ENCODE measurements around the gene MYG1. TPM values are rescaled to one million over a fixed set of nuclear protein-coding genes. Genes with fewer than 3 reads are reported as not detected.

Gene MYG1
- total and polyA plus RNA-seq, 2 of the 13 experiments (the other 11 are each of a cell fraction or from before 2014, with no cell fraction given): 38.6 to 58.0 TPM

DNA sequence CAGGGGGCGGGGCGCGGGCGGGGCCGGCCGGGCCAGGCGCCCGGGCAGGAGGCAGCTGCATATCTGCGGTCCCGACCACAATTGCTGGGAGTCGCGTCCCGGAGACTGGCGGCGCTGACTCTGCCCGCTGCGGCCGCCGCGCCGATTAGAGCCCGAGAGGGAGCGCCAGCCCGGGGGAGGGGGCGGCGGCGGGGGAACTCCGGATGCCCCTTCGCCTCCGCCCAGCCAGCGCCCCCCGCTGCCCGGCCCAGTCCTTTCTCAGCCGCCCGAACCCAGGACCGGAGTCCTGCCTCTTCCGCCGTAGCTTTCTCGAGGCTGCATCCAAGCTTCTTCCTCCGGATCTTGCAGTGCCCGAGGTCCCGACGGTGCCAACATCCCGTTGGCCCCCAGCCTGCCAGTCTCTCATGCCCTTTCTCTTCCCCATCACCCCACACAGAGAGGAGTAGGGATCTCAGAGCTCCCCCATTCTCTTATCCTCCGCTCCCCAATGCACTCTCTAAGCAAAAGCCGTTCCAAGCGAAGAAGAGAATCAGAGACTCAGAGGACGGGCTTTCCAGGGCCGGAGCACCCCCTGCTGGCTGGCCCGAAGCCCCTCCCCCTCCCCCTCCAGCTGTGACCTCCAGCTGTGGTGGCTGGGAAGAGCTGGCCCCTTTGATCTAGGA lies 45.5 kb downstream of the MYG1 start (continued):
- TF ChIP-seq, protein P1, sequence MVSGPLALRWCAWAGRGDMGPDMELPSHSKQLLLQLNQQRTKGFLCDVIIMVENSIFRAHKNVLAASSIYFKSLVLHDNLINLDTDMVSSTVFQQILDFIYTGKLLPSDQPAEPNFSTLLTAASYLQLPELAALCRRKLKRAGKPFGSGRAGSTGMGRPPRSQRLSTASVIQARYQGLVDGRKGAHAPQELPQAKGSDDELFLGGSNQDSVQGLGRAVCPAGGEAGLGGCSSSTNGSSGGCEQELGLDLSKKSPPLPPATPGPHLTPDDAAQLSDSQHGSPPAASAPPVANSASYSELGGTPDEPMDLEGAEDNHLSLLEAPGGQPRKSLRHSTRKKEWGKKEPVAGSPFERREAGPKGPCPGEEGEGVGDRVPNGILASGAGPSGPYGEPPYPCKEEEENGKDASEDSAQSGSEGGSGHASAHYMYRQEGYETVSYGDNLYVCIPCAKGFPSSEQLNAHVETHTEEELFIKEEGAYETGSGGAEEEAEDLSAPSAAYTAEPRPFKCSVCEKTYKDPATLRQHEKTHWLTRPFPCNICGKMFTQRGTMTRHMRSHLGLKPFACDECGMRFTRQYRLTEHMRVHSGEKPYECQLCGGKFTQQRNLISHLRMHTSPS (CRISPR knock-in tag; IDR thresholded peaks at IDR 0.05; ENCODE audit: low read depth): no peak
- TF ChIP-seq ZFP36 (IDR thresholded peaks at IDR 0.05; ENCODE audit: borderline replicate concordance, low read depth, low read length, partially characterized antibody) (no peak), NRL (CRISPR knock-in tag; IDR thresholded peaks at IDR 0.05; ENCODE audit: borderline replicate concordance) (0 out of 2 replicates have a peak, but pooled peaks have one; percentile 52), SPEN (CRISPR knock-in tag; IDR thresholded peaks at IDR 0.05; ENCODE audit: low read depth) (peak; percentile 27; the same call in 1 of the 2 replicates), SP1 (IDR thresholded peaks at IDR 0.05) (no peak), SP1 (CRISPR knock-in tag; IDR thresholded peaks at IDR 0.05) (peak; percentile 45; the same call in 1 of the 2 replicates), NFKBIZ (CRISPR knock-in tag; IDR thresholded peaks at IDR 0.05) (0 out of 2 replicates have a peak, but pooled peaks have one; percentile 20), PATZ1 (CRISPR knock-in tag; IDR thresholded peaks at IDR 0.05) (peak; percentile 61), ZNF792 (CRISPR knock-in tag; IDR thresholded peaks at IDR 0.05) (no peak), HOXA3 (CRISPR knock-in tag; IDR thresholded peaks at IDR 0.05) (0 out of 2 replicates have a peak, but pooled peaks have one; percentile 12), ONECUT2 (CRISPR knock-in tag; IDR thresholded peaks at IDR 0.05) (no peak), TBX3 (IDR thresholded peaks at IDR 0.05; ENCODE audit: borderline replicate concordance) (no peak), TRAFD1 (CRISPR knock-in tag; IDR thresholded peaks at IDR 0.05; ENCODE audit: borderline replicate concordance) (no peak), CCDC6 (CRISPR knock-in tag; IDR thresholded peaks at IDR 0.05) (0 out of 2 replicates have a peak, but pooled peaks have one; percentile 29)
- TF ChIP-seq, protein P2, sequence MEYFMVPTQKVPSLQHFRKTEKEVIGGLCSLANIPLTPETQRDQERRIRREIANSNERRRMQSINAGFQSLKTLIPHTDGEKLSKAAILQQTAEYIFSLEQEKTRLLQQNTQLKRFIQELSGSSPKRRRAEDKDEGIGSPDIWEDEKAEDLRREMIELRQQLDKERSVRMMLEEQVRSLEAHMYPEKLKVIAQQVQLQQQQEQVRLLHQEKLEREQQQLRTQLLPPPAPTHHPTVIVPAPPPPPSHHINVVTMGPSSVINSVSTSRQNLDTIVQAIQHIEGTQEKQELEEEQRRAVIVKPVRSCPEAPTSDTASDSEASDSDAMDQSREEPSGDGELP (IDR thresholded peaks at IDR 0.05; ENCODE audit: borderline replicate concordance, low read depth): peak; percentile 92
- TF ChIP-seq, protein P3, sequence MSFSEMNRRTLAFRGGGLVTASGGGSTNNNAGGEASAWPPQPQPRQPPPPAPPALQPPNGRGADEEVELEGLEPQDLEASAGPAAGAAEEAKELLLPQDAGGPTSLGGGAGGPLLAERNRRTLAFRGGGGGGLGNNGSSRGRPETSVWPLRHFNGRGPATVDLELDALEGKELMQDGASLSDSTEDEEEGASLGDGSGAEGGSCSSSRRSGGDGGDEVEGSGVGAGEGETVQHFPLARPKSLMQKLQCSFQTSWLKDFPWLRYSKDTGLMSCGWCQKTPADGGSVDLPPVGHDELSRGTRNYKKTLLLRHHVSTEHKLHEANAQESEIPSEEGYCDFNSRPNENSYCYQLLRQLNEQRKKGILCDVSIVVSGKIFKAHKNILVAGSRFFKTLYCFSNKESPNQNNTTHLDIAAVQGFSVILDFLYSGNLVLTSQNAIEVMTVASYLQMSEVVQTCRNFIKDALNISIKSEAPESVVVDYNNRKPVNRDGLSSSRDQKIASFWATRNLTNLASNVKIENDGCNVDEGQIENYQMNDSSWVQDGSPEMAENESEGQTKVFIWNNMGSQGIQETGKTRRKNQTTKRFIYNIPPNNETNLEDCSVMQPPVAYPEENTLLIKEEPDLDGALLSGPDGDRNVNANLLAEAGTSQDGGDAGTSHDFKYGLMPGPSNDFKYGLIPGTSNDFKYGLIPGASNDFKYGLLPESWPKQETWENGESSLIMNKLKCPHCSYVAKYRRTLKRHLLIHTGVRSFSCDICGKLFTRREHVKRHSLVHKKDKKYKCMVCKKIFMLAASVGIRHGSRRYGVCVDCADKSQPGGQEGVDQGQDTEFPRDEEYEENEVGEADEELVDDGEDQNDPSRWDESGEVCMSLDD (CRISPR knock-in tag; IDR thresholded peaks at IDR 0.05; ENCODE audit: borderline replicate concordance): no peak

Measured in HepG2 (cell line).